Right lobe of liver (tissue), 4 donors: ENCODE results near the gene PDE4B.

Experiments used
- CTCF ChIP-seq, 4 donors: fragments of 200-600 bp in 3 of 4; fragments of 450-650 bp in 1 of 4; IDR thresholded peaks; one replicate each; pipeline versions ENCODE4 v1.5.1 to v1.8.0; 2016 to 2022; ENCODE audit warnings: antibody characterized with exemption in 4 of 4, mild to moderate bottlenecking in 2 of 4
- POLR2A ChIP-seq: fragments of 450-650 bp; IDR thresholded peaks from one replicate; pipeline ENCODE4 v1.6.1; 2017; ENCODE audit warnings: antibody characterized with exemption, mild to moderate bottlenecking
- donor health status: DM: no; HTN: no; CAD: no.
- donor health status: DM: no; HTN: no; CAD: no.
- donor health status: DM: no; HTN: yes; CAD: no.

GRCh38 chr1:66353257-66353656 is 560.6 kb downstream of the PDE4B start:
- TF ChIP-seq POLR2A: no peak
- TF ChIP-seq CTCF (IDR thresholded peaks at IDR 0.05): no peak
